LNCAP (cell line): ENCODE data around the gene NACC1.

Experiments used
- TF ChIP-seq, protein P1 (sequence below): fragments of 450-650 bp; IDR thresholded peaks from 2 replicates; pipeline ENCODE4 v1.5.1; 2017; ENCODE audit warnings: mild to moderate bottlenecking

Gene NACC1

DNA sequence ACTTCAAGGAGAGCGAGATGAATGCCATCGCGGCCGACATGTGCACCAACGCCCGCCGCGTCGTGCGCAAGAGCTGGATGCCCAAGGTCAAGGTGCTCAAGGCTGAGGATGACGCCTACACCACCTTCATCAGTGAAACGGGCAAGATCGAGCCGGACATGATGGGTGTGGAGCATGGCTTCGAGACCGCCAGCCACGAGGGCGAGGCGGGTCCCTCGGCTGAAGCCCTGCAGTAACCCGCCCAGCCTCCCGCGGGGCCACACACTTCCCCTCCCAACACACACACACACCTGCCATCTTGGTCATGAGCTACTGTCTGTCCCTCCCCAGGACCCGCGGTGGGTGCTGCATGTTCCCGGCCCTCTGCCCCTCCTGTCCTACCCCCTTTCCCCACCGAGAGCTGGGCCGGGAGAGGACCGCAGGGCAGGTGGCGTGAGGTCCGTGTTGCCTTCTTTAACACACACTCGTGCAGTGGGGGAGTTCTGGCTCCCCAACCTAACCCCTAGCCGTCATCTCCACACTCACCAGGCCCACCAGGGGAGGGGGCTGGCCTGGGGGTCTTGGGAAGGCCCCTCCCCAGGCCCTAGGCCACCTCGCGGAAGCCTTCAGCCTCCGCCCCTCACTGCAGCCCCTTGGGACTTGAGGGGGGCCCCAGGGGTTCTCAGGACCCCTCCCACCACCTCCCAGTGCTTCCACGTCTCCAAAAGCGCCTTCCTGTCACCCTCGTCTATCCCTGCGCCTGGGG is 20.3 kb downstream of the NACC1 start:
- TF ChIP-seq, protein P1, sequence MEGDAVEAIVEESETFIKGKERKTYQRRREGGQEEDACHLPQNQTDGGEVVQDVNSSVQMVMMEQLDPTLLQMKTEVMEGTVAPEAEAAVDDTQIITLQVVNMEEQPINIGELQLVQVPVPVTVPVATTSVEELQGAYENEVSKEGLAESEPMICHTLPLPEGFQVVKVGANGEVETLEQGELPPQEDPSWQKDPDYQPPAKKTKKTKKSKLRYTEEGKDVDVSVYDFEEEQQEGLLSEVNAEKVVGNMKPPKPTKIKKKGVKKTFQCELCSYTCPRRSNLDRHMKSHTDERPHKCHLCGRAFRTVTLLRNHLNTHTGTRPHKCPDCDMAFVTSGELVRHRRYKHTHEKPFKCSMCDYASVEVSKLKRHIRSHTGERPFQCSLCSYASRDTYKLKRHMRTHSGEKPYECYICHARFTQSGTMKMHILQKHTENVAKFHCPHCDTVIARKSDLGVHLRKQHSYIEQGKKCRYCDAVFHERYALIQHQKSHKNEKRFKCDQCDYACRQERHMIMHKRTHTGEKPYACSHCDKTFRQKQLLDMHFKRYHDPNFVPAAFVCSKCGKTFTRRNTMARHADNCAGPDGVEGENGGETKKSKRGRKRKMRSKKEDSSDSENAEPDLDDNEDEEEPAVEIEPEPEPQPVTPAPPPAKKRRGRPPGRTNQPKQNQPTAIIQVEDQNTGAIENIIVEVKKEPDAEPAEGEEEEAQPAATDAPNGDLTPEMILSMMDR, result no peak

DNA sequence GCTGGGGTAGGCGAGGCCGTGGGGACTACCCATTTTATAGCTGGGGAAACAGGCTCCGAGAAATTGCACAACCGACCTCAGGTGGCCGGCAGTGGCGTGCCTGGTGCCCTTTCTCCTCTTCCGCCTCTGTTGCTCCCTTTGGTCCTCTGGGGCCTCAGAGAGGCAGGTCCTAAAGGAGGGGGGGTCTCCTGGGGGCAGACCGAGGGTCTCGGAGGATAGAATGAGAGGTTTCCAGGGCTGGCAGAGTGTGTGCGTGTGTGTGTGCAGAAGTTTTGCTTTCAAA is 20.8 kb downstream of the NACC1 start:
- TF ChIP-seq, protein P1, result no peak

DNA sequence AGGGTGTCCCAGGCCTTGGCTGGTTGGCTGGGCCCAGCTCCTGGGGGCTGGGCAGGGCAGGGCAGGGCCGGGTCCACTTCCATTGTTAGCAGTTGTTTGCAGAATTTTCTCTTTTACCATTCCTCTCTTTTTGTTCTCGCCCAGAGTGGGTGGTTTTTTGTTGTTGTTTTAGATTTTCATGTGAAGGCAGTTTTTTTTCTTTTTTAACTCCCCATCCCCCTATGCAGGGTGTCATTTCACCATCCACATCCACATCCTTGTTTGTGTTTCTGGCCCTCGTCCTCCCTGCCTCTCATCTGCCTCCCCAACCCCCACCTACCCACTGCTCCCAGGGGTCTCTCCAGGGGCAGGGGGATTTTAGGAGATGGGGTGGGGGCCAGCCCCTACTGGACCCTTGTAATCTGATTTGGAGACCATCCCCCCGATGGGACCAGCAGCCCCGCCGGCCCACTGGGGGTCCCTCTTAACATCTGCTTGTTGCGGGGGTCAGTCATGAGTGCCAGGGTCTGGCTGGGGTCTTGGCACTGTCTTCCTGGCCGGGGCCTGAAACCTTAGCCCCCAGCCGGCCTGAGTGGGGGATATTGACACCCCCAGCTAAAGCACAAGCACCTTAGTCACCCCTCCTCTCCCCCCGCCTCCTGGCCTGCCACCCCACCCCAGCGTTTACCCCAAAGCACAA is 21.7 kb downstream of the NACC1 start:
- TF ChIP-seq, protein P1, result no peak

DNA sequence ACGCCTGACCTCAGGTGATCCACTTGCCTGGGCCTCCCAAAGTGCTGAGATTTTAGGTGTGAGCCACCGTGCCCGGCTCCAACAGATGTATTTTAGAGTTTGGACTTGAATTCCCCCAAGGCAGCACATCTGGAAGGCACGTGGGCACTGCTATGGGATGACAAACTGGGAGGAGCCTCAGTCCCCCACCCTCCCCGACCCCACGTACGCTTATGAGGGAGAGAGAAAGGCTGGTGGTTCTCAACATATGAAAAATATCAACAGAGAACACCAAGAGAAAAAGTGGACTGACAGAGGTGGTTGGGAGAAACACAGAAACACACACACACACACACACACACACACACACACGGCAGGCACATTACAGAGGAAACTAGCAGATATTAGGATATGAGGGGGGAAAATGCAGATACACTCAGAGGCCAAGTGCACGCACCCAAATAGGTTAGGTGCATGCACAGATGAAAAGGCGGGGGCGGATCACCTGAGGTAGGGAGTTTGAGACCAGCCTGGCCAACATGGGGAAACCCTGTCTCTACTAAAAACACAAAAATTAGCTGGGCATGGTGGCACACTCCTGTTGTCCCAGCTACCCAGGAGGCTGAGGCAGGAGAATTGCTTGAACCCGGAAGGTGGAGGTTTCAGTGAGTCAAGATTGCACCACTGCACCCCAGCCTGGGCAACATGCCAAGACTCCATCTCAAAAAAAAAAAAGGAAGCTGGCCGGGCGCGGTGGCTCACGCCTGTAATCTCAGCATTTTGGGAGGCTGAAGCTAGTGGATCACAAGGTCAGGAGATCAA is 28.9 kb downstream of the NACC1 start:
- TF ChIP-seq, protein P1, result no peak

DNA sequence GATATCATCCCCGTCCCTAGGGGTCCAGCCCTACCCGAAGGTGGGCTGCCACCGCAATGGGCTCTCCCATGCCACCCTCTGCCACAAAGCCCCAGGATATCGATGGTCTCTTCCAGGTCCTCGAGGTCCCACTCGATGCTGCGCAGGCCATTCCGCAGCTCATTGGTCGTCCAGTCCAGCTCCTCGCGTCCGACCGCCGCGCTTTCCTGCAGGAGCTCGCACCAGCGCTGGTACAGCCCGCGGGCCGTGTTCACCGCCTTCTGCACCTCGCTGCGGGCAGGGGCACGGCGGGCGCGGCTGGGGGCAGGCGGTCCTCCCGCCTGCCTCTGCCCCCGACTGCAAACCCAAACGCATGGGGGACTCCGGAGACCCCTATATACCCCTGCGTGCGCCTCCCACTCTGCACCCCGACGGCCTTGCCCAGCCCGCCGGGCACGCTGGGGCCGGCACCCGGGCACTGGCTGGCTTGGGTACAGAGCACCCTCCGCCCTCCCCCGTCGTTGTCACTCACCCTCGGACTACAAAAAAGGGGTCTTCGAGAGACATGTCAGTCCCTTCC is 31.6 kb downstream of the NACC1 start:
- TF ChIP-seq, protein P1, result no peak

DNA sequence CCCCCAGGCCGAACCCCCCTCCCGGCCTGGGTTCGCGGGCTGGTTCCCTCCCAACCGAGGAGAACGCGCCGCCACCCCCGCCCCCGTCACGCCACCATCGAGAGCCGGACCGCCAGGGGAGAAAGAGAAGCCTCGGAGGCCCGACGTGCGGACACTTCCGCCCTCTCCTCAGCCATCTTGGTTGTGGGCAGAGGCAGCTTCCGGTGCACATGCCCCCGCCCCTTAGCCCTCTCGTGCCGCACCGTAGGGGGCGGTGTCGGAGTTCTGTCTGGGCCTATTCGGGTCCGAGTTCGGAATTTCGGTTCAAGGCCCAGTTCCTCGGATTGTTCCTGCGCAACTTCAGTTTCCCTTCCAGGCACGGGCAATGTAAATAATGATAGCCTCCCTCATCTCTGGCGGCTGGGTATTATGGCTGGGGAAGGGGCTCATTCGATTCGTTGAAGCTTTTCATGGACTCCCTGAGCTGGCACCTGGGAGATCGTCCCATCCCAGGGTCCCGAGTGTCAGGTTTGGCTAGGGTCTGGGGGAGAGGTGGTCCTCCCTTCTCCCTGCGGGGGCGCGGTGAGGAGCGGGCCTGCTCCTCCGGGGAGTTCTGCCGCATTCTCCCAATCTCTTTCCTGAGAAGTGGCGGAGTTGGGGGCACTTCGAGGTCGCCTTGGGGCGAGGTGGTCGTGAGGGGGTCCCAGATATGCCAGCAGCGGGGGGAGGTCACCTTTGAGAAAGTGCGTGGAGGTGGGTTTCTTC is 32.3 kb downstream of the NACC1 start, which contains the start of the genes IER2 and STX10:
Gene IER2 (plus strand): TSS at position 225 of the 744 bp plus-strand sequence. CDS start 2,776 bp downstream, outside the sequence.
Gene STX10 (minus strand): TSS at position 189 of the 744 bp plus-strand sequence. CDS start 202 bp downstream, outside the sequence.
- TF ChIP-seq, protein P1, result peak; percentile 30; the same call in 1 of the 2 replicates
